GM21423 (cell line): ENCODE data around the gene SCTR.

Source experiments
- ATAC-seq: cut with Tn5 transposase; IDR thresholded peaks from one replicate; pipeline ENCODE4 v1.9.1; 2021; ENCODE audit warnings: mild to moderate bottlenecking, moderate library complexity; ENCODE audit not compliant: unreplicated experiment

SCTR gene

DNA sequence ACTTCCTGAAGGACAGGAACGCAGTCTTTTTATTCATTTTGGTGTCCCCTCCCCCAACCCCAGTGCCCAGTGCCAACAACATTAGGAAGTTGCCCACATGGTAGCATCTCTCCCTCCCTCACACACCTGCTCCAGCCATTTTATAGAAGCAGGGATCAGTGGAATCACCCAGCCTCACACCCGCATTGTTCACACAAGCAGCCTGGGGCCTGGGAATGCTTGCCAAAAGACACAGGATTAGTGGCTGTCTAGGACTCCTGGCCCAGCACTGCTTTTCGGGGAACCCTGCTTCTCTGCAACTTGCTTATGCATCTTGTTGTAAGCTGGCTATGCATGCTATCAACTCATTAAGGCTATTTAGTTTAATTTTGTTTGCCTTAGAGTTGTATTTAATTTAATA lies 74.8 kb downstream of the SCTR start:
- ATAC-seq: no peak

DNA sequence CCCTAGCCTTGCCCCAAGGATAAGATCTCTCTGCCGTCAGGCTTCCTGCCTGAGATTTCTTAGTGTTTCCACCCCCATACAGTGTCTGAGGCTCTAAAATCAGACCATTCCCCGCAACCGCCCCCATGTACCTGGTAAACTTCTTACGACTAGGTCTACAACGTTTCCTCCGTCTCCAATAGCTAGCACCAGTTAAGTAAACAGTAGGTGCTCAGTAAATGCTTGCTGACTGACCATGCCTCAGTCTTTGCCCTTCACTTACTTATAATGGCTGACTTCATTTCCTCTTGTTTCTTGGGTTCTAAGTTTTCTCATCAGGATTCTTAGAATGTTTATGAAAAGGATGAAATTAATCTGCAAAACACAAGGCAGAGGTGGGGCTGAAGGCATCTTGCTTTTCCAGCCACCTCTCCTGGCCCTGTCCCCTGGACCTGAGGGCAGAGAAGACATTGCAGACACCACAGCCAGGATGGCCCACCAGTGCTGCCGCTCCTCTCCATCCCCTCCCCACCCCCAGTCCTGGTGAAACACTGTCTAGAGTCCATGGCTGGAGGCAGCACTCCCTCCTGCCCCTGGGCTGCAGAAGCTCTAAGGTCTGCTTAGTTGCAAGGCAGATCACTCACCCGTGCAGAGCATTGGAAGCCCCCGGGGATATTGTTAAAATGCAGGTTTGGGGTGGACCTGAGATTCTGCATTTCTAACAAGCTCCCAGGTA lies 75.7 kb downstream of the SCTR start:
- no peak for ATAC-seq

DNA sequence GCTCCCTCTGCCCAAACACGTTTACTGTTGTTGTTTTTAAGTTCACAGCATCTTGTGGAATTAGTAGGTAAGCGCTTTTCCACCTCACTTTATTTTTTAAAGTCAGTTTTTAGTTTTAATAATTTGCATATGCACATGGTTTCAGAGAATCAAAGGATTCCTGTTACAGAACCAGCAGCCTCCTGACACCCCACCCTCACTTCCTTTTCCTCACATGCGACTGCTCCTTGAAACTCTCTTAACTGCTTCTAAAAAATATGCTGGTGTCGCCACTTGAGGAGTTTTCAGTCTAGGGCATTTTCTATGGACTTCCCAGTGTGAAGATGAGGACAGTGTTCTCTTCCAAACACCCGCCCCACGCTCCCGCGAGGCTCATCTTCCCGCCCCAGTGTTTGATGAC lies 78.2 kb downstream of the SCTR start:
- ATAC-seq: no peak

- no peak for ATAC-seq
Observed at GRCh38 chr2:119442850-119443249, 81.4 kb downstream of the SCTR start.

- no peak for ATAC-seq
Observed at GRCh38 chr2:119442226-119442619, 82.1 kb downstream of the SCTR start.

DNA sequence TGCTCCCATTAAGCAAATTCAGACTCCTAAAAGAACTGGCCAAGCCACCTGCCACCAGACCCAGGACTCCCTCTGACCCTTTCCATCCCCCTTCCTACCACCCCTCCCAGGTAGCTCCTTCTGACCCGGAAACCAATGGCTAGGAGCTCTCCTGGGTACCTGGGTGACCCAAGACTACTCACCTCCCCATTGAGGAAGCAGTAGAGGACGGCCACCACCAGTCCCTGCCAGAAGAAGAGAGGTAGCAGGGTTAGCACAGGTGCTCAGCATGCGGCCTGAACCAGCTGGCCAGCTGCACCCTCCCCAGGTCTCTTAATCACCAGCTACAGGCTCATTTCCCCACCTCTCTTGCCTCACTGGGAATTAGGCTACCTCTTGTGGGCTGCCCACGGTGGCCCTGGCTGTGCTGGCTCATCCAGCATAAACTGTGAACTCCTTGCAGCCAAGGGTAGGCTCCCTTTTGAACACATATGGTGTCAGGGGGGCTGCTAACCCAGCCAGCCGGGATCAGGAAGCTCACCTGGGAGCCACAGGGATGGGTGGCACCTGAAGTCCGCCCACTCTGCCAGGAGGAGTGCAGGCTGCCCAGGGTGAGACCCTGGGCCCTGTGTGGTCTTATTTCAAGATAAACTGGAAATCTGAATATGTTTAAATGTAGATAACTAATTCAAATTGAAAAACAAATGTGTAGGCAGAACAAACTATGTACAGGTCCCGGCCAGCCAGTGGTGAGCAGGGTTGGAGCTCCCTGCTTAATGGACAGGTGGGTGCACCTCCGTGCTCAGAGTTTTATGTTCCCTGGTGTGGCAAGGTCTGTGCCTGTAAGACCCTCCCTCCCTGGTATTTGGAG lies 82.7 kb downstream of the SCTR start:
- ATAC-seq: no peak

DNA sequence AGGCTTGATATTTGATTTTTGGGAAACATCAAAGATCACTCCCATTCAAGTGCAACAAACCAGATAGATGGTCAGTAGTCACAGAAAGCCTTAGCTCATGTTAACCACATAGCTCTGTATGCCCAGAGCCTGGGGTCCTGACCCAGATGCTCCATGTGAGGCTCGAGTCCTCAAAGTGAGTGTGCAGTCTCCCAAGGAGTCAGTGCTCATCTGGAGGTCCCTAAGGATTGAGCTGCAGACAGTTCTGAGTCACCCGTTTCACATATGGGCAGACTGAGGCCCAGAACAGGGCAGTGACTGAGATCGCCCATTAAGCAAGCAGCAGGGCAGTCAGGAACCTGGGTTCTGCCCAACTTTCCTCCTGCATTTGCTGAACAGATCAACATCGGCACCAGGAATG lies 83.4 kb downstream of the SCTR start:
- ATAC-seq: no peak

DNA sequence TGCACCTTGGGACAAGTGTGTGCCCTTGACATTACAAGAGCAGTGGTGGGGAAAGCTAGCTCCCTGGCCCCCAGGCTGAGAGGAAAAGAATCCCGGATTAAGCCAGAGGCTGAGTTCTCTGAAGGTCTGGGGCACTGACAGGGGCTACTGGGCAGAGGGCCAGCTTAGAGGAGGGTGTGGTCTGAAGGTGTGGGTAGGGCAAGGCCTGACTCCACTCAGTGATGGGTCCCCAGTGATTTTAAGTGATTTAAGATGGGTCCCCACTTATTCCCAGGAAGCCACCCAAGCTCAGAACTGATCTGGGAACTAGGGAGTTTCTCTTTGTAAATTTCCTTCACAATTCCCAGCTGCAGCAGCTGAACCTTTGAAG lies 83.8 kb downstream of the SCTR start:
- no peak for ATAC-seq

DNA sequence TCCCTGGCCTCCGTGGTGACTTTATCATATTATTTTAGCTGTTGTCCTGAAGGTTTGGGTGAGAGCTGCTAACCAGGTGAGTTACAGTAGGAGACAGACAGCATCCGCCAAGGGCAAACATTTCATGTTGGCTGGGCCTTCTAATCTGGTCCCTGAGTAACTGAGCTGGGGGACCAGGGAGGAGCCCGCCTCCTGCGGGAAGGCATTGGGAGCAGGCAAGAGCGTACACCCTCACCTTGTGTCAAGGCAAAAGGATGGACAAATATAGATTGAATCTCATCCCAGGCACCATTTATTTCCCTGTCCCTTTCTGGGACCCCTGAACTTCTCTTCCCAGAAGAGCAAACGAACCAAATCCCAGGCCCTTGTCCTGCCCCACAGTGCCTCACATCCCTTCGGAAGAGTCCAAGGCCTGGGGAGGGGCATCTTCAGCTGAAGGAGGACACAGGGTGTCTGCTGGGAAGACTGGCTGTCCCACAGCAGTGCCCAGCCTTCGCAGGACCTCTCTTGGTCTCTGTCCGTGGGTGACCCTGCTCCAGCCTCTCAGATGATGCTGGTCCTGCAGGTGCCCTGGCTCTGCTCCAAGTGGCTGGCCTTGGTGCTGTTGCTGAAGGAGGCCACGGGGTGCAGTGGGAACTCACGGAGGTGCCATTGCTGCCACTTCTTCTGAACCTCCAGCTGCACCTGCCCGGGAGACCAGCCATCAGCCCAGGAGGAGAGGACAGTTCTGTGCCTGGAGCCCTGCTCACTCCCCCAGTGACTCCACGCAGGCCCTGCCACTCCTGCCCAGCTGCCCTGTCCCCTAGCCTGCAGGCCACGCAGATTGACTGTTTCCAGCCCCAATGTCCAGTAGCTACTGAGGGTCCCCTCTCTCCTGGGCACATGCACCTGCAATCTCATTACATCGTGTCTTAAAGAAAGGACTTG lies 84.4 kb downstream of the SCTR start:
- ATAC-seq: no peak

DNA sequence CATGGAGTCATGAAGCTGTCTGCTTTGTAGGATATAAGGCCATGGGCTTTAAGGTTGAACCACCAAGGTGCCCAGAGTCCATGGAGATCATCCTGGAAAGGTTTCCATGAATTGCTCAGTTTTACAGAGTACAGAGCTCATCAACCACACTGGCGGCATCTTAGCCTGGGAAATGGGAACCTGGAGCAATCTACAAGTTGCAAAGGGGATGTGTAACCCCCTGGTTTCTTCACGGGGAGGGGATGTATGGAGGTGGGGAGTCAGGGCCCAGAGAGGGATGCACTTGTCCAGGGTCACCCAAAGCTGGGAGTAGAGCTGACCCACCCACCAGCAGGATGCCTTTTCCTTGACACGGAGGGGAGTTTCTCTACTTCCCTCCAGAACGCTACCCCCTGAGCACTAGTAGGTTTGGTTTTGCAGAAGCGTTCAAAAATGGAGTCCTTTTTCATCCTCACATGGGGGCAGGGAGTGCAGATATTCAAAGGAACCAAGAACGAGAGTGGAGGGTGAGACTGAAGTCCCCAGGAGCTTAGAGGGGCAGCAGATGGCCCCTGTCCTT lies 85.5 kb downstream of the SCTR start:
- ATAC-seq: no peak

DNA sequence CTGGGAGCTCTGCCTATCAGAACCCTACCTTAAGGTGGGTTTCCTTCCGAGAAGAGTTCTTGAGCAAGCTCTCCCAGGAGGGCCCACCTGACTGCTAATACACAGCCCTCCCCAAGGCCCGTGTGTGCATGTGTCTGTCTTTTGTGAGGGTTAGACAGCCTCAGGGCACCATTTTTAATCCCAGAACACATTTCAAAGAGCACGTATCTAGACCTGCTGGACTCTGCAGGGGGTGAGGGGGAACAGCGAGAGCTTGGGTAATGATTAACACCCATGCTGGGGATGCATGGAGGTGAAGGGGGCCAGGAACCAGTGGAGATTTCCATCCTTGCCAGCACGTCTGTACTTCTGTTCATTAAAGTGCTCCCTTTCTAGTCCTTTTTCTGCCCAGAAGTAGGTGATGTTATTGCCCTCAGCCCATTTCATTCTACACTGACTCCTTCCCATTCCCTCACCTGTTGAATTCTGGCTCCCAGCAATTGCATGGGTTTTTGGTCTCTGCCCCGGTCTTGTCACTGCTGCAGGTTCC lies 86.1 kb downstream of the SCTR start:
- ATAC-seq: no peak

- ATAC-seq: no peak
Observed at GRCh38 chr2:119436993-119437772, 87.1 kb downstream of the SCTR start.

DNA sequence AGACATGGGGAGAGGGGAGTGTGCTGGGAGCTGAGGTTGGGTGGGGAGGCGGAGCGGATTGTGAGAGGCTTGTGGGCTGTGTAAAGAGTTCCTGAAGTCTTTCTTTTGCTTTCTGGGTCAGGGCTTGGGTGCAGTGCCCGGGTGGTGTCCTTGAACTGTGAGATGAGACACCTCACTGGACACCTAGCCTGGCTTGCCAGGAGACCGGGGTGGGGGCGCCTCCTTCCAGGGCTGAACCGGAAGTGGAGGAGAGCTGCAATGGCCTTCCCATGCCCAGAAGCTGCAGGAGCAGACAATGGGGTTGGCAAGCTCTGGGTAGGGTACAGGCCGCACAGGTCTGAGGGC lies 88.4 kb downstream of the SCTR start:
- ATAC-seq: no peak

GRCh38 chr2:119435081-119435952 lies 89.0 kb downstream of the SCTR start:
- ATAC-seq: no peak

DNA sequence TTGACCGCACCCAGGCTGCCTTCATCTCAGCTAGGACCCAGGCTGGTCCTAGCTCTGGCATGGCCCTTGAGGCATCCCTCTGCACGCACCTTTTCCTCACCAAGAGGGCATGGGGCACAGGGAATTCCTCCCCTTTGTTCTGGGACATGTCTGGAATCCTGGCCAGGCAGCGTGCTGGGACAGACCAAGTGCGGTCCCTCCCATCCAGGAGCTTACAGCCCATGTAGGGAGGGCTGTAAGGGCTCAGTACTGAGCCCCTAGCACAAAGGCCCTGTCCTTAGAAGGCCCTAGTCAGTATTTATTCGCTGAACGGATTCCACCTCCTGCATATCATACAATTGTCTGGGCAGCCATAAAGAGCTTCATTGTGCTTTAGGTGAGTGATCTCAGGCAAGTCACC lies 89.6 kb downstream of the SCTR start:
- no peak for ATAC-seq

GRCh38 chr2:119433636-119434327 lies 90.5 kb downstream of the SCTR start:
- ATAC-seq: no peak

GRCh38 chr2:119432851-119433522 lies 91.3 kb downstream of the SCTR start:
- no peak for ATAC-seq
